HepG2 (cell line): ENCODE data around the gene LAMC3. TPM values are rescaled to one million over a fixed set of nuclear protein-coding genes. Genes with fewer than 3 reads are reported as not detected.

Source experiments
- ATAC-seq: fragments of 200-7000 bp; cut with Tn5 transposase; 3 replicates; pipeline ENCODE4 v1.9.1; 2020; ENCODE audit warnings: mild to moderate bottlenecking, moderate library complexity
- BruUV-seq: library from RNA; stranded (reverse); fragments of 400-500 nt; replicated peaks from 2 replicates; lab custom pipeline; 2021; lab: Mats Ljungman, UMichigan
- CTCF ChIA-PET: fragments of 300-600 bp; formaldehyde crosslinking; extraction: SDS; loops from one replicate; lab custom pipeline; 2021; ENCODE audit warnings: low total read pairs, inconsistent platforms, low intra/inter-chr PET ratio; lab: Yijun Ruan, JAX
- POLR2A ChIA-PET: fragments of 350-600 bp; sonication (Branson Sonifier 250); formaldehyde crosslinking; loops from one replicate; lab custom pipeline; 2020; ENCODE audit warnings: antibody characterized with exemption, inconsistent platforms; lab: Yijun Ruan, JAX
- DNase-seq: peaks from one replicate; pipeline ENCODE4 v3.0.0-alpha.2; 2015; ENCODE audit warnings: low spot score
- FAIRE-seq: peaks from 3 replicates; lab custom pipeline; 2011; peaks lifted over from hg19 to GRCh38; lab: Jason Lieb, UNC
- H2AFZ ChIP-seq: one replicate; pipeline ENCODE4 v1.6.1; 2011; ENCODE audit warnings: low read length, inconsistent platforms
- H3K27ac ChIP-seq: fragments of 300-600 bp; 3 replicates; pipeline ENCODE4 v1.8.0; 2011; ENCODE audit warnings: mixed run types, mild to moderate bottlenecking, mixed read lengths, low read length, inconsistent platforms; ENCODE audit not compliant: insufficient read depth; ENCODE audit errors: extremely low read length
- H3K27me3 ChIP-seq, 2 experiments: fragments of 200-600 bp in 1 of 2; 2 replicates in 1 of 2; 3 replicates in 1 of 2; pipeline versions ENCODE4 v1.6.0 to v1.8.0; 2011; ENCODE audit warnings: low read length in 2 of 2, mild to moderate bottlenecking in 2 of 2, moderate library complexity in 2 of 2, inconsistent platforms in 1 of 2; ENCODE audit not compliant: insufficient read depth in 2 of 2, control insufficient read depth in 1 of 2
- H3K36me3 ChIP-seq, 2 experiments: fragments of 200-600 bp in 1 of 2; replicated peaks in 1 of 2; 2 replicates in 1 of 2; 3 replicates in 1 of 2; pipeline versions ENCODE4 v1.5.1 to v1.8.0; 2011; ENCODE audit warnings: low read length in 2 of 2, inconsistent platforms in 1 of 2; ENCODE audit not compliant: insufficient read depth in 2 of 2, control insufficient read depth in 1 of 2
- H3K4me1 ChIP-seq: 2 replicates; pipeline ENCODE4 v1.5.1; 2012; ENCODE audit warnings: low read length, inconsistent platforms; ENCODE audit not compliant: insufficient read depth
- H3K4me2 ChIP-seq: 2 replicates; pipeline ENCODE4 v1.6.0; 2011; ENCODE audit warnings: low read depth, low read length, inconsistent platforms
- H3K4me3 ChIP-seq, 3 experiments: fragments of 200-600 bp in 1 of 3; sonication (generic), shearing (Covaris generic) in 1 of 3; replicated peaks in 1 of 3; 2 replicates each; pipeline ENCODE4 v1.5.1; 2011 to 2016; ENCODE audit warnings: low read length in 3 of 3, inconsistent platforms in 2 of 3, low read depth in 2 of 3, mild to moderate bottlenecking in 2 of 3, control low read depth in 1 of 3, mixed read lengths in 1 of 3; ENCODE audit not compliant: insufficient read depth in 1 of 3
- H3K79me2 ChIP-seq: one replicate; pipeline ENCODE4 v1.6.1; 2011; ENCODE audit warnings: low read length, inconsistent platforms; ENCODE audit not compliant: insufficient read depth
- H3K9ac ChIP-seq: 2 replicates; pipeline ENCODE4 v1.6.0; 2011; ENCODE audit warnings: mild to moderate bottlenecking, low read depth, low read length, inconsistent platforms; ENCODE audit not compliant: insufficient read depth
- H3K9me3 ChIP-seq: 2 replicates; pipeline ENCODE4 v1.5.1; 2012; ENCODE audit warnings: mild to moderate bottlenecking, low read length
- H4K20me1 ChIP-seq: 2 replicates; pipeline ENCODE4 v1.6.0; 2011; ENCODE audit warnings: inconsistent platforms, mild to moderate bottlenecking, low read length, moderate library complexity; ENCODE audit not compliant: insufficient read depth
- NCOR1 ChIP-seq: fragments of 200-600 bp; sonication (generic); IDR thresholded peaks from 2 replicates; pipeline ENCODE4 v1.7.0; 2017; ENCODE audit warnings: antibody characterized with exemption, low read length, borderline replicate concordance
- NFYC ChIP-seq: IDR thresholded peaks from 2 replicates; pipeline ENCODE4 v1.6.1; 2016; ENCODE audit warnings: missing genetic modification reagents, missing compliant biosample characterization
- PAX8 ChIP-seq: sonication (generic); formaldehyde crosslinking; IDR thresholded peaks from 2 replicates; pipeline ENCODE4 v1.8.0; 2022; ENCODE audit warnings: mild to moderate bottlenecking, missing genetic modification reagents, borderline replicate concordance
- RBAK ChIP-seq: sonication (generic); formaldehyde crosslinking; IDR thresholded peaks from 2 replicates; pipeline ENCODE4 v1.5.1; 2020; ENCODE audit warnings: mild to moderate bottlenecking, missing genetic modification reagents
- SNAI1 ChIP-seq: sonication (generic); formaldehyde crosslinking; IDR thresholded peaks from 2 replicates; pipeline ENCODE4 v1.5.0; 2020; ENCODE audit warnings: mild to moderate bottlenecking, missing genetic modification reagents, borderline replicate concordance
- SP140L ChIP-seq: sonication (generic); formaldehyde crosslinking; IDR thresholded peaks from 2 replicates; pipeline ENCODE4 v1.4.0; 2020; ENCODE audit warnings: missing genetic modification reagents, borderline replicate concordance
- ZNF101 ChIP-seq: sonication (generic); formaldehyde crosslinking; IDR thresholded peaks from 2 replicates; pipeline ENCODE4 v1.4.0; 2020; ENCODE audit warnings: mild to moderate bottlenecking, low read depth, missing genetic modification reagents, borderline replicate concordance
- ZNF674 ChIP-seq: sonication (generic); formaldehyde crosslinking; IDR thresholded peaks from 2 replicates; pipeline ENCODE4 v1.5.0; 2020; ENCODE audit warnings: low read depth, mild to moderate bottlenecking, missing genetic modification reagents
- WGBS: methylation state at CpG from one replicate; pipeline ENCODE4 v1.1.6; 2017; ENCODE audit warnings: low lambda C conversion rate; 5-methylcytosine and 5-hydroxymethylcytosine counted together
- in situ Hi-C: cut with HindIII; loops from 2 replicates; pipeline ENCODE4 v1.10.0; 2017; ENCODE audit warnings: low pct_unique_long_range_greater_than_20kb; ENCODE audit not compliant: extremely low pct_ligation_motif_present
- intact Hi-C: fragments of 100-400 bp; cut with micrococcal nuclease; formaldehyde crosslinking; loops from one replicate; pipeline ENCODE4 v1.10.0; 2022; ENCODE audit not compliant: unreplicated experiment
- polyA plus RNA-seq, 8 experiments: library from polyadenylated mRNA; depleted of rRNA in 3 of 8; stranded (reverse) in 7 of 8; unstranded in 1 of 8; fragments of >200 nt; fragmentation: Illumina TruSeq in 4 of 8; extraction: Trizol in 4 of 8; gene quantifications; 2 replicates each; pipeline versions ENCODE4 v1.2.1 to v1.2.3, GENCODE V29; 2011 to 2016; ENCODE audit warnings: low read depth in 4 of 8, missing spikeins in 1 of 8, mixed read lengths in 1 of 8; ENCODE audit not compliant: insufficient read depth in 1 of 8
- total RNA-seq, 5 experiments: library from RNA; depleted of rRNA; stranded (reverse); fragments of >200 nt; fragmentation: Illumina TruSeq; extraction: Trizol; gene quantifications; 2 replicates each; pipeline ENCODE4 v1.2.3, GENCODE V29; 2016; ENCODE audit warnings: low read depth in 1 of 5
- TF ChIP-seq, protein P1 (sequence below): sonication (generic); formaldehyde crosslinking; IDR thresholded peaks from 2 replicates; pipeline ENCODE4 v1.4.0; 2020; ENCODE audit warnings: missing genetic modification reagents
- TF ChIP-seq, protein P2 (sequence below): sonication (generic); formaldehyde crosslinking; conservative IDR thresholded peaks from 2 replicates; pipeline ENCODE4 v1.4.0; 2020; ENCODE audit warnings: missing genetic modification reagents
- TF ChIP-seq, protein P3 (sequence below): sonication (generic); formaldehyde crosslinking; IDR thresholded peaks from 2 replicates; pipeline ENCODE4 v1.8.1; 2023; ENCODE audit warnings: mild to moderate bottlenecking, inconsistent platforms, moderate library complexity, missing genetic modification reagents, borderline replicate concordance
- TF ChIP-seq, protein P4 (sequence below): sonication (generic); formaldehyde crosslinking; IDR thresholded peaks from 2 replicates; pipeline ENCODE4 v1.8.1; 2023; ENCODE audit warnings: mild to moderate bottlenecking, missing genetic modification reagents

LAMC3 gene
- total and polyA plus RNA-seq, 2 of the 13 experiments (the other 11 are each of a cell fraction or from before 2014, with no cell fraction given), result 0.07 to 0.57 TPM

DNA sequence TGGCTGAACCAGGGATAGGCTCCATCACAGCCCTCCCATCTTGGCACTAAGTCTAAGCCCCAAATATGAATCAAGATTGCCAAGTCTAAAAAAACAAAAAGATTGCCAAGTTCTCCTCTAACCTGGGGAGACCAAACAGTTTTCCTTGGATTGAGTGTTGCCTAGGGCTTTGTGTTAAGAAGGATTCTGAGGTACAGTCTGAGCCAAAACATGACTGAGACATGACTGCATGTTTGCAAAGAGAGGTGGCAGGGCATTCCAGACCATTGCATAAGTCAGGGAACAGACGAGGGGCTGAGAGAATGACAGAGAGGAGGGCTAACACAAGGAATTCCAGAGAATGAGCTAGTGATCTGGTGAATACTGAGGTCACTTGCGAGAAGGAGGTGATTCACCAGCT lies 11.4 kb downstream of the LAMC3 start:
- no peak overlapping the region for H3K9ac ChIP-seq
- H3K9me3 ChIP-seq, result no peaks in the 10 kb centered on the region
- no peak overlapping the region for H3K27ac ChIP-seq
- peaks cover 1 to 63% of the 10 kb centered on the region in 2 experiments; a peak in 4 of 5 replicates for H3K27me3 ChIP-seq
- H3K36me3 ChIP-seq, result no peaks in the 10 kb centered on the region
- no peak overlapping the region for H3K4me3 ChIP-seq
- DNase-seq, result no peak
- ATAC-seq, result no peak
- no TSS peak for BruUV-seq
- ChIA-PET CTCF (no interaction called here), POLR2A (no interaction called here)
- no peaks in the 10 kb centered on the region for H4K20me1 ChIP-seq
- in situ Hi-C loops (no loop called here), intact Hi-C loops (no loop called here)
- 0% methylated on average over 2 of the region's 2 CpGs for WGBS
- no peaks in the 10 kb centered on the region for H3K4me1 ChIP-seq
- H3K79me2 ChIP-seq, result no peaks in the 10 kb centered on the region
- TF ChIP-seq ZNF101 (CRISPR knock-in tag) (no peak), NCOR1 (no peak), PAX8 (no peak), RBAK (CRISPR knock-in tag) (no peak), NFYC (CRISPR knock-in tag) (no peak), SNAI1 (CRISPR knock-in tag) (no peak), SP140L (CRISPR knock-in tag) (no peak), ZNF674 (CRISPR knock-in tag) (no peak)
- TF ChIP-seq, protein P1, sequence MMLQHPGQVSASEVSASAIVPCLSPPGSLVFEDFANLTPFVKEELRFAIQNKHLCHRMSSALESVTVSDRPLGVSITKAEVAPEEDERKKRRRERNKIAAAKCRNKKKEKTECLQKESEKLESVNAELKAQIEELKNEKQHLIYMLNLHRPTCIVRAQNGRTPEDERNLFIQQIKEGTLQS (CRISPR knock-in tag), result no peak
- TF ChIP-seq, protein P2, sequence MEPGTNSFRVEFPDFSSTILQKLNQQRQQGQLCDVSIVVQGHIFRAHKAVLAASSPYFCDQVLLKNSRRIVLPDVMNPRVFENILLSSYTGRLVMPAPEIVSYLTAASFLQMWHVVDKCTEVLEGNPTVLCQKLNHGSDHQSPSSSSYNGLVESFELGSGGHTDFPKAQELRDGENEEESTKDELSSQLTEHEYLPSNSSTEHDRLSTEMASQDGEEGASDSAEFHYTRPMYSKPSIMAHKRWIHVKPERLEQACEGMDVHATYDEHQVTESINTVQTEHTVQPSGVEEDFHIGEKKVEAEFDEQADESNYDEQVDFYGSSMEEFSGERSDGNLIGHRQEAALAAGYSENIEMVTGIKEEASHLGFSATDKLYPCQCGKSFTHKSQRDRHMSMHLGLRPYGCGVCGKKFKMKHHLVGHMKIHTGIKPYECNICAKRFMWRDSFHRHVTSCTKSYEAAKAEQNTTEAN (CRISPR knock-in tag), result no peak
- TF ChIP-seq, protein P3, sequence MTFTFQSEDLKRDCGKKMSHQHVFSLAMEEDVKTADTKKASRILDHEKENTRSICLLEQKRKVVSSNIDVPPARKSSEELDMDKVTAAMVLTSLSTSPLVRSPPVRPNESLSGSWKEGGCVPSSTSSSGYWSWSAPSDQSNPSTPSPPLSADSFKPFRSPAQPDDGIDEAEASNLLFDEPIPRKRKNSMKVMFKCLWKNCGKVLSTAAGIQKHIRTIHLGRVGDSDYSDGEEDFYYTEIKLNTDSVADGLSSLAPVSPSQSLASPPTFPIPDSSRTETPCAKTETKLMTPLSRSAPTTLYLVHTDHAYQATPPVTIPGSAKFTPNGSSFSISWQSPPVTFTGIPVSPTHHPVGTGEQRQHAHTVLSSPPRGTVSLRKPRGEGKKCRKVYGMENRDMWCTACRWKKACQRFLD (CRISPR knock-in tag), result no peak
- TF ChIP-seq, protein P4, sequence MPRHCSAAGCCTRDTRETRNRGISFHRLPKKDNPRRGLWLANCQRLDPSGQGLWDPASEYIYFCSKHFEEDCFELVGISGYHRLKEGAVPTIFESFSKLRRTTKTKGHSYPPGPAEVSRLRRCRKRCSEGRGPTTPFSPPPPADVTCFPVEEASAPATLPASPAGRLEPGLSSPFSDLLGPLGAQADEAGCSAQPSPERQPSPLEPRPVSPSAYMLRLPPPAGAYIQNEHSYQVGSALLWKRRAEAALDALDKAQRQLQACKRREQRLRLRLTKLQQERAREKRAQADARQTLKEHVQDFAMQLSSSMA (CRISPR knock-in tag), result no peak
- H3K4me2 ChIP-seq, result no peak overlapping the region
- H2AFZ ChIP-seq, result no peak overlapping the region
- no peak for FAIRE-seq
